Thyroid gland (tissue), 4 donors: ENCODE results near the gene CAPN5.

Experiments used
- CTCF ChIP-seq, 6 experiments: fragments of 200-600 bp in 3 of 6; fragments of 450-650 bp in 3 of 6; sonication (generic) in 3 of 6; IDR thresholded peaks; one replicate each; pipeline ENCODE4 v1.5.1; 2016 to 2019; ENCODE audit warnings: antibody characterized with exemption in 6 of 6, mild to moderate bottlenecking in 2 of 6, inconsistent platforms in 1 of 6, moderate library complexity in 1 of 6
- POLR2A ChIP-seq, 2 donors: fragments of 450-650 bp; IDR thresholded peaks; one replicate each; pipeline ENCODE4 v1.6.1; 2017; ENCODE audit warnings: antibody characterized with exemption in 2 of 2, mild to moderate bottlenecking in 2 of 2, moderate library complexity in 1 of 2

- no peak for TF ChIP-seq CTCF (IDR thresholded peaks at IDR 0.05)
- no peak for TF ChIP-seq POLR2A (IDR thresholded peaks at IDR 0.05)
Observed at GRCh38 chr11:77149716-77150392, 83.1 kb downstream of the CAPN5 start.
